HUES64 (cell line): ENCODE results near the gene ADIRF.

ENCODE experiments used
- H3K27ac ChIP-seq: 2 replicates; pipeline ENCODE4 v1.7.0; 2013; ENCODE audit warnings: low read depth, low read length, inconsistent platforms
- H3K27me3 ChIP-seq: 2 replicates; pipeline ENCODE4 v1.6.1; 2013; ENCODE audit warnings: mild to moderate bottlenecking, low read length; ENCODE audit not compliant: insufficient read depth
- H3K36me3 ChIP-seq: 2 replicates; pipeline ENCODE4 v1.6.1; 2013; ENCODE audit warnings: mild to moderate bottlenecking, low read length; ENCODE audit not compliant: insufficient read depth
- H3K4me1 ChIP-seq: 2 replicates; pipeline ENCODE4 v1.6.1; 2013; ENCODE audit warnings: mild to moderate bottlenecking, low read length, moderate library complexity; ENCODE audit not compliant: insufficient read depth
- H3K4me3 ChIP-seq: 2 replicates; pipeline ENCODE4 v1.5.1; 2013; ENCODE audit warnings: mild to moderate bottlenecking, low read length, moderate library complexity
- H3K9ac ChIP-seq: 2 replicates; pipeline ENCODE4 v1.6.1; 2013; ENCODE audit warnings: mild to moderate bottlenecking, low read depth, low read length
- H3K9me3 ChIP-seq: 2 replicates; pipeline ENCODE4 v1.6.1; 2013; ENCODE audit warnings: low read depth, low read length; ENCODE audit not compliant: insufficient read depth
- WGBS: fragments of 150-250, 120-280 bp; methylation state at CpG from one replicate; pipeline ENCODE4 v1.1.7; 2013; ENCODE audit warnings: missing lambda C conversion rate; 5-methylcytosine and 5-hydroxymethylcytosine counted together

Gene ADIRF

GRCh38 chr10:86963341-86963919, 4.9 kb upstream of the ADIRF start:
- WGBS: 92% methylated on average over 12 of the region's 12 CpGs
- Histone ChIP-seq H3K27ac (no peak overlapping the region), H3K9ac (no peak overlapping the region)

GRCh38 chr10:86964061-86964846, 4.0 kb upstream of the ADIRF start:
- no peaks in the 10 kb centered on the region for H3K27me3 ChIP-seq
- no peak overlapping the region for H3K9ac ChIP-seq
- H3K9me3 ChIP-seq: no peaks in the 10 kb centered on the region
- no peak overlapping the region for H3K4me3 ChIP-seq
- H3K4me1 ChIP-seq: peaks cover 16% of the 10 kb centered on the region
- no peak overlapping the region for H3K27ac ChIP-seq
- no peaks in the 10 kb centered on the region for H3K36me3 ChIP-seq
- WGBS: 95% methylated on average over 13 of the region's 13 CpGs

More at GRCh38 chr10:86963341-86963919, 4.9 kb upstream of the ADIRF start:
- H3K4me3 ChIP-seq: no peak overlapping the region
- H3K4me1 ChIP-seq: peaks cover 24% of the 10 kb centered on the region
- H3K36me3 ChIP-seq: no peaks in the 10 kb centered on the region
- no peaks in the 10 kb centered on the region for H3K9me3 ChIP-seq
- H3K27me3 ChIP-seq: no peaks in the 10 kb centered on the region

DNA sequence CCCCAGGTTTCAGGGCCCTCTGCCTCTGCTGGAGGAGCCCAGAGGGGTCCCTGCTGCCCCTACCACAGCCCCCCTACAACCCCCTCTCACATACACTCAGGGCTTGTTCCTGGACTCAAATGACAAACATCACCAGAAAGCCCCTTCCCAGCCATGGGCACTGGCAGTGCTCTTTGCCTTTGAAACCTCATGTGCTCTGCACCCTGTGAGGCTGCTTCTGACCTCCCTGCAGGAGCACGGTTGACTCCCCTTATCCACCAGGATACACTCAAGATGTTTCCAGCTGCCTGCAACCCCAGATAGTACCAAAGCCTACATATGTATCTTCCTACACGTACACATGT, 3.5 kb upstream of the ADIRF start:
- H3K9me3 ChIP-seq: no peaks in the 10 kb centered on the region
- H3K4me1 ChIP-seq: peaks cover 16% of the 10 kb centered on the region
- WGBS: 96% methylated on average over 2 of the region's 2 CpGs
- H3K4me3 ChIP-seq: no peak overlapping the region
- no peaks in the 10 kb centered on the region for H3K27me3 ChIP-seq
- no peak overlapping the region for H3K27ac ChIP-seq
- no peaks in the 10 kb centered on the region for H3K36me3 ChIP-seq
- no peak overlapping the region for H3K9ac ChIP-seq

- peaks cover 4% of the 10 kb centered on the region; the same call in 1 of the 2 replicates for H3K27me3 ChIP-seq
- no peak overlapping the region for H3K4me3 ChIP-seq
- H3K4me1 ChIP-seq: peaks cover 14% of the 10 kb centered on the region
- no peaks in the 10 kb centered on the region for H3K36me3 ChIP-seq
- 73% methylated on average over 10 of the region's 11 CpGs for WGBS
- peak overlapping the region; percentile 31; the same call in 1 of the 2 replicates for H3K9ac ChIP-seq
- H3K27ac ChIP-seq: no peak overlapping the region
- no peaks in the 10 kb centered on the region for H3K9me3 ChIP-seq
Measured at GRCh38 chr10:86965986-86966654, 2.2 kb upstream of the ADIRF start.

- Histone ChIP-seq H3K27me3 (peaks cover 16% of the 10 kb centered on the region), H3K27ac (no peak overlapping the region), H3K4me1 (peaks cover 17% of the 10 kb centered on the region), H3K36me3 (no peaks in the 10 kb centered on the region), H3K4me3 (no peak overlapping the region), H3K9ac (no peak overlapping the region), H3K9me3 (no peaks in the 10 kb centered on the region)
- 90% methylated on average over 7 of the region's 7 CpGs for WGBS
Measured at GRCh38 chr10:86967481-86967941, 771 bp upstream of the ADIRF start.

- H3K27ac ChIP-seq: no peak overlapping the region
- H3K9ac ChIP-seq: no peak overlapping the region
- no peaks in the 10 kb centered on the region for H3K9me3 ChIP-seq
- peaks cover 27% of the 10 kb centered on the region for H3K27me3 ChIP-seq
- no peak overlapping the region for H3K4me3 ChIP-seq
- no peaks in the 10 kb centered on the region for H3K36me3 ChIP-seq
- 92% methylated on average over 9 of the region's 9 CpGs for WGBS
- peaks cover 17% of the 10 kb centered on the region for H3K4me1 ChIP-seq
Measured at GRCh38 chr10:86968994-86969355, 693 bp downstream of the ADIRF start.

- H3K27ac ChIP-seq: no peak overlapping the region
Measured at GRCh38 chr10:86969421-86970041, 1.2 kb downstream of the ADIRF start.

GRCh38 chr10:86970162-86970981, 2.1 kb downstream of the ADIRF start:
- Histone ChIP-seq H3K9me3 (no peaks in the 10 kb centered on the region), H3K9ac (peak overlapping the region; percentile 73), H3K36me3 (no peaks in the 10 kb centered on the region), H3K27me3 (peaks cover 27% of the 10 kb centered on the region), H3K4me1 (peaks cover 17% of the 10 kb centered on the region), H3K27ac (no peak overlapping the region), H3K4me3 (peak overlapping the region; percentile 61)
- whole genome bisulfite sequencing: 17% methylated on average over 30 of the region's 30 CpGs

More at GRCh38 chr10:86969421-86970041, 1.2 kb downstream of the ADIRF start:
- Histone ChIP-seq H3K4me3 (no peak overlapping the region), H3K9ac (no peak overlapping the region), H3K27me3 (peaks cover 27% of the 10 kb centered on the region), H3K4me1 (peaks cover 17% of the 10 kb centered on the region), H3K9me3 (no peaks in the 10 kb centered on the region), H3K36me3 (no peaks in the 10 kb centered on the region)
- WGBS: 82% methylated on average over 8 of the region's 8 CpGs

DNA sequence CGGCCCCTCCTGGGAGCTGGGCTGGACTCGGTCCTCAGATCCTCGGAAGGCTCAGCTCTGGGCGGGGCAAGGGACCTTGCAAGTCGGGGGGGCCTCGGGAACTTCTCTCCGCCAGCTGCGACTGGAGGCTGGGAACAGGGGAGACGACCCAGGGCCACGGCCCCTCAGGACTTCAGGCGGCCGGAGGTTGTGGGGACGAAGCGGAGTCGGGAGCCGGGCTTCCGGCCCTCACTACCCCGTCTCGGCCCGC, 2.6 kb downstream of the ADIRF start:
- peaks cover 27% of the 10 kb centered on the region for H3K27me3 ChIP-seq
- H3K4me3 ChIP-seq: peak overlapping the region; percentile 61
- H3K9me3 ChIP-seq: no peaks in the 10 kb centered on the region
- H3K4me1 ChIP-seq: peaks cover 13% of the 10 kb centered on the region
- peak overlapping the region; percentile 73 for H3K9ac ChIP-seq
- no peaks in the 10 kb centered on the region for H3K36me3 ChIP-seq
- H3K27ac ChIP-seq: peak overlapping the region; percentile 45; the same call in 1 of the 2 replicates
- WGBS: under 1% methylated on average over 20 of the region's 20 CpGs

DNA sequence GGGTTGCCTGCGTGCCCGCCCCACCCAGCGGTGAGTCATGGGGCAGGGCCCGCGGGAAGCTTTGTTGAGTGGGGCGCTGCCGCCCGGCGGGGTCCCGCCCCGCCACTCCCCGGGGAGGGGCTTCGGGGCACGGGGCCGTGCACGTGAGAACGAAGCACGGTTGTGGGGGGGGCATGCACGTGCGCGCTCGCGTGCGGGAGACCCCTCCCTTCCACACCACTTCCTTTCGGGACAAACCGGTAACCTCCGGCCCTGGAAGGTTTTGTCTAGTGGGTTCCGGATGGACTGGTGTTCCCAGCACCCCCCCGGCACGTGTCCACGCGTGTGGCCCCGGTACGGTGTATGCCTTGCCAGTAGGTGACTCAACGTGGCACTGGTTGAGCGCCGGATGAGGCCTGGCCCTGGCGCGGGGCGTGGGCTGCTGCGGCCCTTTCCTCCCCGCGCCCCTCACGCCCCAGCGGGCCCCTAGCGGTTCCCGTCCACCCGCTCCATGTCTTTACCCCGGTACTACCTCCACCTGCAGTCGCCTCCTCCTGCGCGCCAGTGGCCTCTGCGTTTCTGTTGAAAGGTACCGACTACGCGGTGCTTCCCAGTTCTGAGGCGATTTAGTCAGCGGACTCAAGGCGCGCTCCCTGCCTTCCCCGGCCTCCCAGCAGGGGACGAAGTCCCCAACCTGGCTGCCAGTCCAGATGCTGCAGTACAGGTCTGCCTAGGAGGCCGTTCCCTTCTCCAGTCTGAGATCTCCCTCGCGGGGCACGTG, 3.1 kb downstream of the ADIRF start:
- Histone ChIP-seq H3K27me3 (peaks cover 27% of the 10 kb centered on the region), H3K27ac (peak overlapping the region; percentile 45; the same call in 1 of the 2 replicates), H3K4me3 (peak overlapping the region; percentile 61), H3K9me3 (no peaks in the 10 kb centered on the region), H3K4me1 (peaks cover 10% of the 10 kb centered on the region), H3K9ac (peak overlapping the region; percentile 73), H3K36me3 (no peaks in the 10 kb centered on the region)
- 4% methylated on average over 56 of the region's 66 CpGs for WGBS
